Measurements from ENCODE around the gene DYNAP.

DNA sequence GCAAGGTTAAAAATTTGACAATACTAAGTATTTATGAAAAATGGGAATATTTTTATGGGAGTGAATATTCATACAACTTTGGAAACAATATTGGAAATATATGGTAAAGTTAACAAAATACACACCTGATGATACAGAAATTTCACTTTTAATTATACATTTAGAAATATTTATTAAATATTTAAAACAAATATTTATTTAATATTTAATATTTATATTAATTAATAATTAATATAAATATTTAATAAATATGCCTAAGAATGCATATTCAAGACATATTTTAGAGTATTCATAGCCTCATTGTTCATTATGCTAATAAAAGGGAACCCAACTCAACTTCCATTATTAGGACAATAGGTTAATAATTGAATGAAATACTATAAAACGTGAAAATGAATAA lies 7.0 kb upstream of the DYNAP start:
- TF ChIP-seq, protein P1, sequence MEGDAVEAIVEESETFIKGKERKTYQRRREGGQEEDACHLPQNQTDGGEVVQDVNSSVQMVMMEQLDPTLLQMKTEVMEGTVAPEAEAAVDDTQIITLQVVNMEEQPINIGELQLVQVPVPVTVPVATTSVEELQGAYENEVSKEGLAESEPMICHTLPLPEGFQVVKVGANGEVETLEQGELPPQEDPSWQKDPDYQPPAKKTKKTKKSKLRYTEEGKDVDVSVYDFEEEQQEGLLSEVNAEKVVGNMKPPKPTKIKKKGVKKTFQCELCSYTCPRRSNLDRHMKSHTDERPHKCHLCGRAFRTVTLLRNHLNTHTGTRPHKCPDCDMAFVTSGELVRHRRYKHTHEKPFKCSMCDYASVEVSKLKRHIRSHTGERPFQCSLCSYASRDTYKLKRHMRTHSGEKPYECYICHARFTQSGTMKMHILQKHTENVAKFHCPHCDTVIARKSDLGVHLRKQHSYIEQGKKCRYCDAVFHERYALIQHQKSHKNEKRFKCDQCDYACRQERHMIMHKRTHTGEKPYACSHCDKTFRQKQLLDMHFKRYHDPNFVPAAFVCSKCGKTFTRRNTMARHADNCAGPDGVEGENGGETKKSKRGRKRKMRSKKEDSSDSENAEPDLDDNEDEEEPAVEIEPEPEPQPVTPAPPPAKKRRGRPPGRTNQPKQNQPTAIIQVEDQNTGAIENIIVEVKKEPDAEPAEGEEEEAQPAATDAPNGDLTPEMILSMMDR (IDR thresholded peaks at IDR 0.05; ENCODE audit: low read depth, low read length), result no peak
- TF ChIP-seq EZH2phosphoT487 (IDR thresholded peaks at IDR 0.05; ENCODE audit: low read depth), result no peak
